Stimulated activated naive CD4-positive, alpha-beta T cell treated with Interleukin-2 at 50 U/mL for 16 hours (primary cell): ENCODE results near the gene JMJD1C.
"Not testable (repeated sequence)": the region's sequence is repeated elsewhere in the genome, so short reads cannot be mapped to it uniquely, and the experiment has no call there.

Experiments used
- DNase-seq: peaks from one replicate; lab custom pipeline; 2025; lab: John Stamatoyannopoulos, UW

JMJD1C gene

GRCh38 chr10:63286340-63286739 lies 179.4 kb downstream of the JMJD1C start:
- DNase-seq, result no peak

- DNase-seq, result not testable (repeated sequence)
Observed at GRCh38 chr10:63283901-63284300, 181.9 kb downstream of the JMJD1C start.

GRCh38 chr10:63283093-63283492 lies 182.7 kb downstream of the JMJD1C start:
- DNase-seq, result no peak

- DNase-seq, result no peak
Observed at GRCh38 chr10:63281967-63282366, 183.8 kb downstream of the JMJD1C start.

GRCh38 chr10:63280386-63280785 lies 185.4 kb downstream of the JMJD1C start:
- no peak for DNase-seq

GRCh38 chr10:63275094-63275493 lies 190.7 kb downstream of the JMJD1C start:
- no peak for DNase-seq

- DNase-seq, result no peak
Observed at GRCh38 chr10:63273577-63273976, 192.2 kb downstream of the JMJD1C start.

- peak; percentile 80 for DNase-seq
Observed at GRCh38 chr10:63268798-63269503, 196.8 kb downstream of the JMJD1C start.

GRCh38 chr10:63268149-63268797 lies 197.5 kb downstream of the JMJD1C start:
- DNase-seq, result no peak

- no peak for DNase-seq
Observed at GRCh38 chr10:63267414-63268148, 198.2 kb downstream of the JMJD1C start.

- DNase-seq, result no peak
Observed at GRCh38 chr10:63266391-63267316, 199.1 kb downstream of the JMJD1C start.

- no peak for DNase-seq
Observed at GRCh38 chr10:63265683-63266235, 200.0 kb downstream of the JMJD1C start.

GRCh38 chr10:63265222-63265617 lies 200.6 kb downstream of the JMJD1C start:
- DNase-seq, result peak; percentile 40

- no peak for DNase-seq
Observed at GRCh38 chr10:63264617-63265221, 201.1 kb downstream of the JMJD1C start.

- DNase-seq, result no peak
Observed at GRCh38 chr10:63262430-63263073, 203.2 kb downstream of the JMJD1C start.

- DNase-seq, result no peak
Observed at GRCh38 chr10:63261496-63261895, 204.3 kb downstream of the JMJD1C start.

- no peak for DNase-seq
Observed at GRCh38 chr10:63260860-63261251, 204.9 kb downstream of the JMJD1C start.

GRCh38 chr10:63260103-63260859 lies 205.5 kb downstream of the JMJD1C start:
- no peak for DNase-seq

- no peak for DNase-seq
Observed at GRCh38 chr10:63258920-63259678, 206.7 kb downstream of the JMJD1C start.
